ENCODE data around the gene ARHGEF37.
"Not testable (repeated sequence)": the region's sequence is repeated elsewhere in the genome, so short reads cannot be mapped to it uniquely, and the experiment has no call there.

The ARHGEF37 gene

DNA sequence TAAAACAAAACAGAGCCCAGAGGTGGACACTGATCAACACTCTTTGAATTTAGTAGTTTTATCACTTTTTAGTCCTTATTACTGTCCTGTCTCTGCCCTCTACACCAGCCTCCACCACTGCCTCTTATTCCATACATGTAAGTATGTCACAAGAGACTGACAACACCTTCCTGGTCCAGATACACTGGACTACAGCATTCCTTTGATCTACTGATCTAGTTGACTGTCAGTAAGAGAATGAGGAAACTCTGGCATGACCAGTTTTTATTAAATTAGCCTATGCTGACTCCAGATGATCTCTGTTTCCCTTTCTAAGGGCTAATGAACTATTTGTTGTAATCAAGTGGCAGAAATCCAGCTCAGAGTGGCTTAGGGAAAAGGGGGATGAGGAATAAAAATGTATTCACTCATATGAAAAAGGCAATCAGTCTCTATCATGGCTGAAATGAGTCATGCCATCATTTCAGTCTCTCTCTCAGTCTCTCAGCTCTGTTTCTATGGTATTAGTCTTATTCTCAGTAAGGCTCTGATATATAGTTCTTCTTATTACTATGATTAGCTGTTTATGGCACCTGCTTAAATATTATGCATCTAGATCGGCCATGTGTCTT is 5.5 kb downstream of the ARHGEF37 start:
- DNase-seq (ENCODE audit: low read depth), result no peak
- H3K4me3 ChIP-seq (ENCODE audit: control insufficient read depth, low read depth, low read length), result no peak overlapping the region
- TF ChIP-seq, protein P1, sequence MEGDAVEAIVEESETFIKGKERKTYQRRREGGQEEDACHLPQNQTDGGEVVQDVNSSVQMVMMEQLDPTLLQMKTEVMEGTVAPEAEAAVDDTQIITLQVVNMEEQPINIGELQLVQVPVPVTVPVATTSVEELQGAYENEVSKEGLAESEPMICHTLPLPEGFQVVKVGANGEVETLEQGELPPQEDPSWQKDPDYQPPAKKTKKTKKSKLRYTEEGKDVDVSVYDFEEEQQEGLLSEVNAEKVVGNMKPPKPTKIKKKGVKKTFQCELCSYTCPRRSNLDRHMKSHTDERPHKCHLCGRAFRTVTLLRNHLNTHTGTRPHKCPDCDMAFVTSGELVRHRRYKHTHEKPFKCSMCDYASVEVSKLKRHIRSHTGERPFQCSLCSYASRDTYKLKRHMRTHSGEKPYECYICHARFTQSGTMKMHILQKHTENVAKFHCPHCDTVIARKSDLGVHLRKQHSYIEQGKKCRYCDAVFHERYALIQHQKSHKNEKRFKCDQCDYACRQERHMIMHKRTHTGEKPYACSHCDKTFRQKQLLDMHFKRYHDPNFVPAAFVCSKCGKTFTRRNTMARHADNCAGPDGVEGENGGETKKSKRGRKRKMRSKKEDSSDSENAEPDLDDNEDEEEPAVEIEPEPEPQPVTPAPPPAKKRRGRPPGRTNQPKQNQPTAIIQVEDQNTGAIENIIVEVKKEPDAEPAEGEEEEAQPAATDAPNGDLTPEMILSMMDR (conservative IDR thresholded peaks at IDR 0.05; ENCODE audit: control insufficient read depth, insufficient read depth, low read depth, low read length), result no peak

DNA sequence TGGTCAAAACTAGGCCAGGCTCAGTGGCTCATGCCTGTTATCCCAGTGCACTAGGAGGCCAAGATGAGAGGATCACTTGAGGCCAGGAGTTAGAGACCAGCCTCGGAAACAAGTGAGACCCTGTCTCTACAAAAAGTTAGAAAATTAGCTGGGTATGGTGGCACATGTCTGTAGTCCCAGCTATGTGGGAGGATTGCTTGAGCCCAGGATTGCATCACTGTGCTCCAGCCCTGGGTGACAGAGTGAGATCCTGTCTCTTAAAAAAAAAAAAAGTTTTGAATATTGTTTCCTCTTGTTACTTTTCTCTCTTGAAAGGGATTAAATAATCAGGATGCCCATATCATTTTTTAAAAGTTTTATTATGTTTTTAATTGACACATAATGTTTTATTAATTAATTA is 7.6 kb downstream of the ARHGEF37 start:
- DNase-seq (ENCODE audit: low read depth), result no peak
- no peak overlapping the region for H3K4me3 ChIP-seq (ENCODE audit: control insufficient read depth, low read depth, low read length)
- TF ChIP-seq, protein P1 (conservative IDR thresholded peaks at IDR 0.05; ENCODE audit: control insufficient read depth, insufficient read depth, low read depth, low read length), result no peak

DNA sequence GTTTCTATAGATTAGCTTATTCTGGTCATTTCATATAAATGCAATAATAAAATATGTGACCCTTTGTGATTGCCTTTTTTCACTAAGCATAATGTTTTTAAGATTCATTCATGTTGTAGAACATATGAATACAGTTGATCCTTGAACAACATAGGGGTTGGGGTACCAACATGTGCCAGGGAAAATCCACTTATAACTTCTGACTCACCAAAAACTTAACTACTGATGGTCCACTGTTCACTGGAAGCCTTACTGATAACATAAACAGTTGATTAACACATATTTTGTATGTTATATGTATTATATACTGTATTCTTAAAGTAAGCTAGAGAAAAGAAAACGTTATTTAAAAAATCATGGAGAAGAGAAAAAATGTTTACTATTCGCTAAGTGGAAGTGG is 12.1 kb downstream of the ARHGEF37 start:
- no peak overlapping the region for H3K4me3 ChIP-seq (ENCODE audit: control insufficient read depth, low read depth, low read length)
- no peak for DNase-seq (ENCODE audit: low read depth)
- TF ChIP-seq, protein P1 (conservative IDR thresholded peaks at IDR 0.05; ENCODE audit: control insufficient read depth, insufficient read depth, low read depth, low read length), result no peak

DNA sequence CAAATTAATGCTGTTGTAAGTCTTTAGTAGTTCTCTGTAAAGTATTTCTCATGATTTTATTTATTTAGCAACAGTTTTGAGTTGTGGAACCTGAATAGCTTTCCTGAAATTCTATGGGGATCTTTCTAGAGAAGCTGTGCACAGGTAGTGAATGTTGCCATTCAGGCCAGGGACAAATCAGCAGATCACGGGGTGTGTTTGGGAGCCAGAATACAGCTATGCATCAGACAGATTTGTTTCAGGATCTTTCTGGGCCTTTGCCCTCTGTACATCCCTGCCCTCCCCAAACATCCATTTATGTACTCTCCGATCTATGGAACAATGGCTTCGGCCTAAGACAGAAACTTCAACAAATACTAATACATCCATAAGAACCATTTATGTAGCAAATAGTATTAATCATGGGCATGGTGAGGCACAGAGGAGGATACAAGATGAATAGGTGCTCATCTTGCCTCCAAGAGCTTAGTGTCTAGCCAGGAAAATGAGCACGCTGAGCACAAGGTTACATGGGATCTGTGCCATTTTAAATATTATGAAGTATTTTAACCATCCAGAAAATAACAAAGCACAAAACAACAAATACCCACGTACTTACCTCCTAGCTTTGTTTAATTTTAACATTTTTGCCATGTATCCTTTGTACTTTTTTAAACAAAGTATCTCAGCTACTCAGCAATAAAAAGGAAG is 13.1 kb downstream of the ARHGEF37 start:
- TF ChIP-seq, protein P1 (conservative IDR thresholded peaks at IDR 0.05; ENCODE audit: control insufficient read depth, insufficient read depth, low read depth, low read length), result no peak
- no peak overlapping the region for H3K4me3 ChIP-seq (ENCODE audit: control insufficient read depth, low read depth, low read length)
- no peak for DNase-seq (ENCODE audit: low read depth)

DNA sequence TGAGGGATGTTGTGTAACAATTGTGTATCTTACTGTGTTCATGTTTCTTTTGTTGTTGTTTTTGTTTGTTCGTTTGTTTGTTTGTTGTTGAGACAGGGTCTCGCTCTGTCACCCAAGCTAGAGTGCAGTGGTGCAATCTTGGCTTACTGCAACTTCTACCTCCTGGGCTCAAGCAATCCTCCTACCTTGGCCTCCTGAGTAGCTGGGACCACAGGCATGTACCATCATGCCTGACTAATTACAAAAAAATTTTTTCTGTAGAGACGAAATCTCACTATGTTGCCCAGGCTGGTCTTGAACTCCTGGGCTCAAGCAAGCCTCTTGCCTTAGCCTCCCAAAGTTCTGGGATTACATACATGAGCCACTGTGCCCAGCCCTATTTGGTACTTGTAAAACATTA is 13.8 kb downstream of the ARHGEF37 start:
- not testable (repeated sequence) for H3K4me3 ChIP-seq (ENCODE audit: control insufficient read depth, low read depth, low read length); DNase-seq (ENCODE audit: low read depth)

DNA sequence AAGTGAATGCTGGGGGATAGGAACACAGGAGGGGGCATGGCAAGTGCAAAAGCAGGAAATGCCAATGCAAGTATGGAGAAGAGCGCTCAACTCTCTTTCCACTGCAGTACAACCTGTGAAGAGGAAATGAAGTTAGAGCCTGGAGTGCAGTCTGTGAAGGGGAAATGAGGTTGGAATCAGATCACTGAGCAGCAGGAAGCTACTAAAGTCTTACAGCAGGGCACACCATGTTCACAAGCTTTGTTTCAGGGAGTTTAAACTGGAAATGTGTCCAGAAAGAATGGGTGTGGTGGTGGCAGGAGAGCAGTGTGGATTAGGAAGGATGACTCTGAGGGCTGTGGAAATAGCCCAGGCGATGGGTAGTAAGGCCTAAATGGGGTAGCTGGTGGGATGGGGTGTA is 15.4 kb downstream of the ARHGEF37 start:
- TF ChIP-seq, protein P1 (conservative IDR thresholded peaks at IDR 0.05; ENCODE audit: control insufficient read depth, insufficient read depth, low read depth, low read length), result no peak
- no peak overlapping the region for H3K4me3 ChIP-seq (ENCODE audit: control insufficient read depth, low read depth, low read length)
- no peak for DNase-seq (ENCODE audit: low read depth)

DNA sequence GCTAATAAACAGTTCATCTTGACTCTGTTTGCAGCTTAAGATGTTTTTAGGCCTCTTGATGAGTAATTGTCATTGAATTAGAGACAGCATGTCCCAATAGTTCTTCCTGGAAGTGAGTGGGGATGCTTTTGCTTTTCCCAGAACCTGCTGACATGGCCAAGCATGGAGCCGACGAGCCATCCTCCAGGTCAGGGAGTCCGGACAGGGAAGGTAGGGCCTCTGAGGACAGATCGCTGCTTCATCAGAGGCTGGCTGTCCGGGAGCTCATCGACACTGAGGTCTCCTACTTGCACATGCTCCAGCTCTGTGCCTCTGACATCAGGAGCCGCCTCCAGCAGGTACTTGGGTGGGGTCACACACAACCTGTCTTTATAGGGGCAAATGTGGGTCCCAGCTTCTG is 16.3 kb downstream of the ARHGEF37 start:
- no peak overlapping the region for H3K4me3 ChIP-seq (ENCODE audit: control insufficient read depth, low read depth, low read length)
- no peak for DNase-seq (ENCODE audit: low read depth)
- TF ChIP-seq, protein P1 (conservative IDR thresholded peaks at IDR 0.05; ENCODE audit: control insufficient read depth, insufficient read depth, low read depth, low read length), result no peak

DNA sequence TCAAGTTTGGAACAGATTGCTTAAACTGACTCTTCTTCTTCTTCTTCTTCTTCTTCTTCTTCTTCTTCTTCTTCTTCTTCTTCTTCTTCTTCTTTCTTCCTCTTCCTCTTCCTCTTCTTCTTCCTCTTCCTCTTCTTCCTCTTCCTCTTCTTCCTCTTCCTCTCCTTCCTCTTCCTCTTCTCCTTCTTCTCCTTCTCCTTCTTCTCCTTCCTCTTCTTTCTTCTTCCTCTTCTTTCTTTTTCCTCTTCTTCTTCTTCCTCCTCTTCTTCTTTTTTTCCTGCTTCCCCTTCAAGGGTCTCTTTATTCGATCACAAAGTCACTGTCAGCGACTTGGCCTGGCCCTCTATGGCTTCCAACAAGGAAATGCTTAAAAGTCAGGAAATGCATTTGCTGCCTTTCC is 16.9 kb downstream of the ARHGEF37 start:
- not testable (repeated sequence) for DNase-seq (ENCODE audit: low read depth)

More for the DNA sequence above, 16.9 kb downstream of the ARHGEF37 start:
- not testable (repeated sequence) for H3K4me3 ChIP-seq (ENCODE audit: control insufficient read depth, low read depth, low read length)
